Stimulated activated CD8-positive, alpha-beta memory T cell treated with anti-CD3 and anti-CD28 coated beads, Interleukin-7, amount 100 ng/mL, for 4 hours (primary cell): ENCODE measurements around the gene JCHAIN.

Source experiments
- DNase-seq, 2 donors: peaks; one replicate each; pipeline ENCODE4 v3.0.0-alpha.2; 2020; ENCODE audit warnings: low read depth in 2 of 2

Gene JCHAIN

DNA sequence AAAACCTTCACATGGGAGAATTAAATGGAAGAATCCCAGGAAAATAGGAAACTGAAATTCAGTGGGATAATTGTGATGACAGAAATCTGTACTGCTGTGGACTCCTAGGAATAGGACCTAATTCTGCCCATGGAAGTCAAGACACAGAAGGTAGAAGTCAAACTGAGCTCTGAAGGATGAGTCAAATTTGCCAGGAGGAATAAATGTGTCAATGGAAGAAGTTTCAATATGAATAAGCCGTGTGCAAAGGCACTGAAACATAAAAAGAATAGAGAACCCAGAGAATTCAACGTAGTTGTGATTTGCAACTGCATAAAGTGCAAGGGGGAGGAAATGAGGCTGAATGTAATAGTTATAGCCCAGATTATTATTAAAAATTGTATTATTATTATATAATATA, 26.1 kb downstream of the JCHAIN start:
- DNase-seq, result no peak

DNA sequence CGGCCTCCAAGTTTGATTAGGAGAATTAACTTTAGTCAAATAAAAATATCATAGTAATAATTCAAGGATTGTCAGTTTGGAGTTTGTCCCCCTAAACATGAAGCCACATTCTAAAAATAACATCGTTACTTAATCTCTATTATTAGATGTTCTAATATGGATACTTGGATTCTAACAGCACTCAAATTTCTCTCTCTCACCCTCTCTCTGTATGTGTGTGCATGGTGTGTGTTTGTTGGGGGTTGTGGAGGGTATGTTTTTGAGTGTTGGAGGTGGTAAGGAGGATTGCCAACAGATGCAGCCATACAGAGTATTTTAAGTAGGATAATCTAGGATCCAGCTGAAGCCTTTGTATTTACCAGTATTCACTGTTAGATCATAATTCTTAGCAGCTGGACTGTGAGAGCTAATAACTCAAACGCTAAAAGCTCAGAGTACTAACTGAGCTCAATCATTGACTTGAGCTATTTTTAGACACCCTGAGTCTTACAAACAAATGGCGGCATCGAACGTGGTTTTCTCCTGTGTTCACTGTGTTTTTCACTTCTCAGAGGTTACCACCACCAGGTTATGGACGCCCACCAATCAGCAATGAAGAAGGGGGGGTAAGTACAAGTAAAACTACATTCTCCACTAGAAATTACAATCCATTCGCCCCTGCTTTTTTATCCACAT, 28.9 kb downstream of the JCHAIN start:
- no peak for DNase-seq

DNA sequence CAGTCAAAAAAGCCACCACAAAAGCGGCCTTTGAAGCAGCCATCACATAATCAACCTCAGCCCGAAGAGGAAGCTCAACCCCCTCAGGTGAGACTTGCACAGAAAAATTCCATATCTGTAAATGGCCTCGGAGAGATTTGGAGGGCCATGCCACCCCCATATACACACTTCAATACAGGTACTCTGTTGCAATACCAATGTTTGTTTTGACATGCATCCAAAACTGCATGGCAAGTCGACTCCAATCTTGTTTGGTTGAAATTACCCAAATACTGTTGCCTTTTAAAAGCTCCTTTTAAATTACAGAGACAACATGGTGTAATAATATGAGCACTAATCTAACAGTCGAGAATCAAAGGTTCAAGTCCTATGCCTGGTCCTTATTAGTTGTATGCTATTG, 31.8 kb downstream of the JCHAIN start:
- no peak for DNase-seq

DNA sequence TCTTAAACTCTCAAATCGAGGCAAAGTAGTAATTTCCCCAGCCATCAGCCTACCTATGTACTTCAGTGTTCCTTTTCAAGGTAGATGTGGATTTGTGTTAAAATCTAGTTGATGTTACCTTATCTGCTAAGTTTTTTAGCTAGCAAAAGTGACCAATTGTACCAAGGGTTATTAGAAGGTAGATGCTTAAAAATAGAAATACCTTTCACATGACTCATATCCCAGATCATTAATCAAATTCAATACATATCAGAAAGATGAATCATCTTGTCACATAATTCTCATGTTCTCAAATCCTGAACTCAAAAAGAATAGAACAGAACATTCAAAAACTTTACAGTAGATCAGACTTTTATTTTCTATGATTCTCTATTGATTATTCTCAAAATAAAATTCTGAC, 34.3 kb downstream of the JCHAIN start:
- no peak for DNase-seq

DNA sequence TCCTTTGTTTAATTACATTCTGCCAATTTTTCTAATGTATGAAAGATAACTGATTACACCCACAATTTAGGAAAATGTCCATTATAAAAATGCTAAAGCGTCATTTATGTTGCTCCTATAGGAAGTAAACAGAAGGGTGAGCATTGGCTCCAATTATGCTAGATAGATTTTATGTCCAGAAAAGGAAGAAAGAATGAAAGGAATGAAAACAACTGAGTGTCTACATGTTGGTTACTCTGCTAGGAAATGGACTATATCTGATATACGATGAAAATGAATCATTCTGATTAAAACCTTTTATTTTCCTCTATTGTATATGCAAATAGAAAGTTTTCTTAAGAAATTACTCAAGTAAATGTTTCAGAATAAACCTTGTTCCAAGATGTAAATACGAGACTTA, 36.1 kb downstream of the JCHAIN start:
- DNase-seq, result no peak

DNA sequence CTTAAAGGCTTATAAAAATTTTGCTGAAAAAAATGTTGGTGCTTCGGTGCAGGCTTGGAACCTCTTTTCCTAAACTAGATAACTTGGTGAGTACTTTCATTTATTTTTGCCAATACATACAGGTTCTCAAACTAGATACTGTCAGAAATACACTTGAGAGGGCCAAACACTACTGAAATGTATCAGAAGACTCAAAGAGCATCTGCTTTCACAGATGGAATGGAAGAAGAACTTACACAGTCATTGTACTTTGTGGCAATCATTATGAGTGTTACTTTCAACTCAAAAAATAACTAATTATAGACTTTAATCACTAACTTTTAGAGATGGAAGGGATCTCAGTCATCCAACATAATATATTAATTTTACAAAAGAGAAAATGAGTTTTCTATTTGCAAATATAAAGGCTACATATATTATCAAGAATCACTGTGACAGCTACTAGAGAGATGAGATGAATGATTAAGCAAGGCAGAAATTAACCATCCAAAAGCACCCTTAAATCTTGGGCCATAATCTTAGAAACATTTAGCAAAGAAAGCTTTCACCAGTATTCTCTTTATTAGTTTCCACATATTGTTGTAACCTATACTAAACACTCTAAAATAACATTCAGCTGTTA, 36.7 kb downstream of the JCHAIN start:
- DNase-seq, result no peak

DNA sequence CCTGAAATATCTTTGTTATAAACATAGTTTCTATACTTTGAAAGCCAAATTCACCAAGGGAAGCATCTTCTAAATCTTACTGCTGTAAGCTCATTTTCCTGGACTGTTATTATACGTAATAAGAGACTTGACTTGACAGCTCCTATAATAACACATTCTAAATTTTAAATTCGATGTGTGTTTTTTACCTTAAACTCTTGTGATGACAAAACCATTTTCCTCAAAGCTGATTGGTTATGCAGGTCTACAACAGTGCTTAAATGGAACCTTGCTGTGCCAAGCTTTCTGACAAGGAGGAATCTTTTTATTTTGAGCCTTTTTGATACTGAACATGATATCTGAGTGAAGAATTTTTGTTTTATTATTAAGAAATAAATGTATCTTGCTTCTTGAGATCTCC, 37.9 kb downstream of the JCHAIN start, which contains the start of gene ENAM:
TSS of gene ENAM (plus strand) at position 301 of the 400 bp plus-strand sequence. CDS start 757 bp downstream, outside the sequence.
- DNase-seq, result no peak

DNA sequence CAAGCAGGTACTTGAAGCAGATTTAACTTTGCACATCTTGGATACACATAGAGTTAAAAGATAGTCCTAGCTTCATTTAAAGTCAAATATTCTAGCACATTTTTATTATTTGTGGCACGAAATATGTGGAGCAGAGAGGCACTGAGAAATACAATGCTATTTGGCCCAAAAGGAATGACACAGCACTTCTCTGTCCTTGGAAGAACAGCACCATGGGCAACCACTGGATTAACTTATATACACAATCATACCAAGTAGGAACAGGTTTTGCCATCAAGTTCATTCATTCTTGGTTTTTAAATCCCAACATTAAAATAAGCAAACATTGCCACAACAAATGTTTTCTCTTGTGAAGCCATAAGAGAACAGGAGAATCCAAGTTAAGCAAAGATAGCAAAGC, 38.7 kb downstream of the JCHAIN start:
- DNase-seq, result no peak

DNA sequence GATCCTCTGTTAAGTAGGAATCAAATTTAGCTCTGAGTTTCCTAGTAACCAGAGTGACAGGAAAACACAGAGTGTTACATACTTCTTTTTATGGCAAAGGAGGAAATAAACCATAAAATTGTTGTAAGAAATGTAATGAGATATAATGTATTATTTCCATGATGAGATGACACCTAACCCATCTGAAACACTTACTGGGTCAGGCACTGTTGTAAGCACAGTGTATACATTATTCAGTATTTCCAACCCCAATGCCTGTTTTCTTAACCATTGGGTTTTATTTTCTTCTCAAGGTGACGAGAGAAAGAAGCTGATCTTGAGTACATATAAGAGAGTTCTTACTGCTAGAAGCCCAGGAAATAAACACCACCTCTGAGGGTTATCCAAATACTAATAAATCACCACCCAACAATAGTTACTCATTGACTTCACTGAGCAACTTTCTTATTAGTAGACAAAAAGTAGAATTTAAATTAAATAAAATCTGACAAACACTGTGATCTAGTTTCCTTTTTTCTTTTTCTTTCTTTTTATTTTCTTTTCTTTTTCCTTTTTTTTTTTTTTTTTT, 42.0 kb downstream of the JCHAIN start:
- no peak for DNase-seq

DNA sequence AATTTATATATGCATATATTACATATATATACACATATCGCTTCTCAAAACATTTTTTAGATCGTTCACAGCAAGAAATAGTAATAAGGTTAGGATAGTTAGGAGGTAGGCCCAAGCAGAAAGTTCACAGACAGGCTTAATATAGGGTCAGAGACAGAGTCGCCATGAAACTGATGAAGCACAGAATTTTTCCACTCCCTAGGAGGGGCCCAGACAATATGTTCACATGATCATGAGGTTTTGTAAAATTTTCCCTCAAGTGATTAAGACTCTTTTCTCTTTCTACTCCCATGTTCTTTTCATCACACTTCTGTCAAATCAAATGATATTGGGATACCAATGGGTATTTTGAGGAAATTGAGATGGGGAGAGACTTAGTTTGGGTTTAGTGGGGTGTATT, 43.0 kb downstream of the JCHAIN start:
- no peak for DNase-seq

DNA sequence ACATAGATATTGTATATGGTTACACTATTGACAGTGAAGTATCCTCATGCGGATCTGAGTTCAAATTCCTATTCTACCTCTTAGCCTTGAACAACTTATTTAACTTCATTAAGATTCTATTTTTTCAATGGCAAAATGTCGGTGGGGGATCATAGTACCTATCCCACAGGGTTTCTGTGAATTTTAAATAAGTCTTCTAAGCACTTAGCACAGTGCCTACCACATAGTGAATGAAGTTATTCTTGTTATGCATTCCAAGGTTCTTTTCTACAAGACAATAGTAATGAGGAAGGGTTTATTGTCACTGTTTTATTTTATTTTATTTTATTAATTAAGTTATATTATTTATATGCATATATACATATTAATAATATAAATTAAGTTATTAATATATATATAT, 46.5 kb downstream of the JCHAIN start:
- DNase-seq, result no peak

DNA sequence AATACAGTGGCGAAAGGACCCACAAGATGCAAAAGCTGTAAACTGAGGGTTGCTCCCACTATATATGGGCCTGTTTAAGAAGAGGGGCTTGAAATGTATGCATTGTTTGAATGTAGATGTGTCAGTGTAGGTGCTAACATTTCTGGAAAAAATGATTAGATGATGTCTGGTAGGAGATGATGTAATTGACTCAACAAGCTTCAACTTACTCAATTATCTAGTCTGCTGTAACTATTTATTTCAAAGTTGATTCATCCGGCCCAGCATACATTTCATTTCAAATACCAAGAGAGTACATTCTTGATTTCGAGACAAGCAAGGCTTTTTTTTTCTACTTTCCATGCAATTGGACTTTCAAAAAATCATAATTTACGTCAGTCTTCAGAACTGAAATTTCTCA, 47.0 kb downstream of the JCHAIN start:
- DNase-seq, result no peak

DNA sequence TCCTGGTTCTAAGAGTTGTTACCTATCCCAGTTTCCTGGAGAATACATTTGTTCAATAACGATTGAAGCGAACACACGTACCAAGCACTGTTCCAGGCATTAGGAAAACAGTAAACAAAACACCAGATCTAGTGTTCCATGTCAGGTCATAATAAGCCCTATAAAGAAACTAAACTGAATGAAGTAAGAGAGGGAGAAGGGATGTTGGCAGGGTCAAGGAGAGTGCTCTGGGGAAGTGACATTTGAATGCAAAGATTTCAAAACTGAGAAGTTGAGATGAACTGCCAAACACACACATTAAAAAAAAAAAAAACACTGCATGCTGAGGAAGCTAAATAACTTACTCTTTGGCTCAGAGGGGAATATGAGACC, 52.1 kb downstream of the JCHAIN start:
- DNase-seq, result no peak

DNA sequence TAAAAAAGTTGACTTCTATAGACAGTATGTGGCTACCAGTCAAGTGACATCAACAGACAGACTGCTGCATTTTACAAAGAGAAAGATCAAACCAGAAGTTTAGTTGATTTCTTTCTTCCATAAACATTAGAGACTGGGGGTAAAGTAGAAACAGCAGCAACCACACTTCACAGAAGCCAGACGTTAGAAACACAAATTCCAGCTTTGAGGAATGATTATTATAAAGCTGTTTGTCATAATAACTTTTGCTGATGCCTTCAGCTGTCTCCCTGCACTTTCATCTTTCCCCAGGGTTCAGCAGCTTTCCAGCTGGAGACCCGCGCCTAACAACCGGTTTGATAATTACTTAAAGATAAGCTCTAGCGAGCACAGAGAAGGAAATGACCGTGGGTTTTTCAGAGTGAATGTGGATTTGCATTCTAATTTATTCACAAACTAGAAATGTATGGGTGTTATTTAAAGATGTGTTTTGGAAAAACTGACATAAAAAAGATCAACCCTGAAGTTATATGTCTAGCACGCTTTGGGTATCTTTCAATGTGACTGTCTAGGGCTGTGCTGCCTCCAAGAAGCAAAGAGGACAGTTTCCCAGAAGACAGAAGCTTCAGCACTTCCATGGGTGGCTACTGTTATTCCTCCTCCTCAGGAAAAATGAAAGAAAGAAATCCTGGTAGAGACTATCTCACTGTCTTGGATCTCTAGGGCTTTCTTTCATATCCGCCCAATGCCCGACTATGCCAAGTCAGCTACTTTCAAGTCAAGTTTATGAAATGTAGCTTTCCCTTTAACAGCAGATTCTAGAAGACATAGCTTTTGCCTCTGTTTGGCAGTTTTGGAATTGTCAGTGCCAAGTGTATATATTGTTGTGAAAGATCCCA, 52.8 kb downstream of the JCHAIN start:
- no peak for DNase-seq

DNA sequence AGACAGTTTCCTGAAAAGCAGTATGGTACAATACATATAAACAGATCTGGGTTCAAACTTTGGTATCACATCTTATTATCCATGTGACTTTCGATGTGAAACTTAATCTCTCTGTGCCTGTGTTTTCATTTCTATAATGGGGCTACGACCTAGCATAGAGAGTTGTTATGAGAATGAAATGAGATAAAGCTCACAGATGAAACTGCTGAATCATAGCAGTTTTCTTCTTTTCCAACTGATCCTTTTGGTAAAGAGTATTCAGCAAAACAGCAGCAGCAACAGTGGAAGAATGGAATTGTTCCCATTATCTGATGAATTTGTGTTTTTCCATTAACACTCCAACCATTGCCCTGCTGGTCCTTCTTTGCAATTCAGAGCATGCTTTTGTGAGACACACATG, 58.0 kb downstream of the JCHAIN start:
- no peak for DNase-seq

DNA sequence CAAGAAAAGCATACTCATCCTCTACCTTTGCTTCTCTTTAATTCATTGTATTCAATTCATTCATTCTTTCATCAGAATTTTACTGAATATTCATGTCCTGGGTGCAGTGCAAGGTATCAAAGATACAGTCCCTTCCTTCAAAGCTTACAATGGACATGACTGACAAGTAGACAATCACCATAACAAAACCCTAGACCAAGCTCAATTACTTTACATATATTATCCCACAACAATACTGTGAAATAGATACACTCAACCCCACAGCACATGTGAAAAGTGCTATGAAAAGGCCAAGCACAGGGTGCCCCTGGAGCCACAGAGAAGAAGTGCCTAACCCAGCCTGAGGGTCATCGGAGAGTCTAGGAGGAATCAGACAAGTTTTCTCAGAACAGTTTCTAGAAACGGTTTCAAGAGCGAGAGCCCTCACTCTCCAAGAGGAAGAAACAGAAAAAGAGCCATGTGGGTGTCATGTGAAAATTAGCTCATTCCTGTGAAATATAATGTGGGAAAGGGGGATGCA, 58.9 kb downstream of the JCHAIN start:
- no peak for DNase-seq

DNA sequence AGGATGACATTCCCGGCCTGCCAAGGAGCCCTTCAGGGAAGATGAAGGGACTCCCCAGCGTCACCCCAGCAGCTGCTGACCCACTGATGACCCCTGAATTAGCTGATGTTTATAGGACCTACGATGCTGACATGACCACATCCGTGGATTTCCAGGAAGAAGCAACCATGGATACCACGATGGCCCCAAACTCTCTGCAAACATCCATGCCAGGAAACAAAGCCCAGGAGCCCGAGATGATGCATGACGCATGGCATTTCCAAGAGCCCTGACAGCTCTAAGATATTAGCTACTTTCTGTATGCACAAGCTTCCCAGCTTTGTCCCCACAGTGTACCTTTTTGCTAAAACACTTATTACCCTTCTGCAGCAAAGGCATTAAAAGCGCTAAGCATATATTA, 59.8 kb downstream of the JCHAIN start:
- DNase-seq, result no peak
